GM18511 (cell line): ENCODE results near the gene IFITM10.

Source experiments
- ATAC-seq: cut with Tn5 transposase; IDR thresholded peaks from one replicate; pipeline ENCODE4 v1.9.1; 2021; ENCODE audit warnings: mild to moderate bottlenecking, moderate library complexity; ENCODE audit not compliant: unreplicated experiment

The IFITM10 gene

GRCh38 chr11:1753229-1753928 lies 3.0 kb upstream of the IFITM10 start:
- no peak for ATAC-seq

- no peak for ATAC-seq
Measured at GRCh38 chr11:1752907-1753228, 2.5 kb upstream of the IFITM10 start.

- ATAC-seq, result no peak
Measured at GRCh38 chr11:1751999-1752906, 1.9 kb upstream of the IFITM10 start.

GRCh38 chr11:1751531-1751921 lies 1.1 kb upstream of the IFITM10 start:
- ATAC-seq, result no peak

GRCh38 chr11:1750840-1751530 lies 590 bp upstream of the IFITM10 start:
- no peak for ATAC-seq

GRCh38 chr11:1749395-1750351 lies 722 bp downstream of the IFITM10 start:
- no peak for ATAC-seq

- no peak for ATAC-seq
Measured at GRCh38 chr11:1748636-1749394, 1.6 kb downstream of the IFITM10 start.

- ATAC-seq, result no peak
Measured at GRCh38 chr11:1747753-1748635, 2.4 kb downstream of the IFITM10 start.

GRCh38 chr11:1746956-1747752 lies 3.2 kb downstream of the IFITM10 start:
- no peak for ATAC-seq

GRCh38 chr11:1746511-1746931 lies 3.9 kb downstream of the IFITM10 start:
- no peak for ATAC-seq

- no peak for ATAC-seq
Measured at GRCh38 chr11:1745701-1746320, 4.6 kb downstream of the IFITM10 start.

GRCh38 chr11:1744891-1745700 lies 5.3 kb downstream of the IFITM10 start:
- no peak for ATAC-seq

GRCh38 chr11:1744137-1744886 lies 6.1 kb downstream of the IFITM10 start:
- ATAC-seq, result no peak

GRCh38 chr11:1743585-1744136 lies 6.7 kb downstream of the IFITM10 start:
- ATAC-seq, result no peak

- ATAC-seq, result no peak
Measured at GRCh38 chr11:1742869-1743584, 7.4 kb downstream of the IFITM10 start.
